CD14-positive monocyte (primary cell): ENCODE results near the gene PKMYT1. TPM values are rescaled to one million over a fixed set of nuclear protein-coding genes. Genes with fewer than 3 reads are reported as not detected.

Experiments
- DNase-seq, 3 donors: peaks; one replicate each; pipeline ENCODE4 v3.0.0-alpha.2; 2011 to 2022
- H2AFZ ChIP-seq: 2 replicates; pipeline ENCODE4 v1.6.0; 2012; ENCODE audit warnings: mild to moderate bottlenecking, low read depth, low read length, inconsistent platforms; ENCODE audit not compliant: insufficient read depth, poor library complexity, severe bottlenecking
- H3K27ac ChIP-seq, 2 donors: 1 replicate in 1 of 2; 2 replicates in 1 of 2; pipeline ENCODE4 v1.5.1; 2012 to 2013; ENCODE audit warnings: low read length in 2 of 2, control low read depth in 1 of 2, inconsistent platforms in 1 of 2, low read depth in 1 of 2, mild to moderate bottlenecking in 1 of 2
- H3K27me3 ChIP-seq, 2 donors: one replicate each; pipeline versions ENCODE4 v1.6.0 to v1.6.1; 2011 to 2013; ENCODE audit warnings: low read length in 2 of 2; ENCODE audit not compliant: control insufficient read depth in 2 of 2, insufficient read depth in 2 of 2
- H3K36me3 ChIP-seq, 2 donors: replicated peaks in 1 of 2; 1 replicate in 1 of 2; 2 replicates in 1 of 2; pipeline versions ENCODE4 v1.5.1 to v1.6.1; 2012 to 2013; ENCODE audit warnings: low read length in 2 of 2, control low read depth in 1 of 2, inconsistent platforms in 1 of 2, mild to moderate bottlenecking in 1 of 2; ENCODE audit not compliant: insufficient read depth in 2 of 2, control insufficient read depth in 1 of 2
- H3K4me1 ChIP-seq, 2 donors: 1 replicate in 1 of 2; 2 replicates in 1 of 2; pipeline versions ENCODE4 v1.5.1 to v1.6.1; 2012 to 2013; ENCODE audit warnings: low read length in 2 of 2, control low read depth in 1 of 2, inconsistent platforms in 1 of 2, mild to moderate bottlenecking in 1 of 2, moderate library complexity in 1 of 2; ENCODE audit not compliant: insufficient read depth in 2 of 2, control insufficient read depth in 1 of 2
- H3K4me2 ChIP-seq: replicated peaks from 2 replicates; pipeline ENCODE3; 2012; ENCODE audit warnings: low read length, moderate library complexity, mild to moderate bottlenecking; ENCODE audit not compliant: poor library complexity, severe bottlenecking; ENCODE audit errors: extremely low read depth
- H3K4me3 ChIP-seq, 3 experiments: fragments of 200-600 bp in 1 of 3; sonication (generic) in 1 of 3; replicated peaks in 1 of 3; 1 replicate in 2 of 3; 2 replicates in 1 of 3; pipeline ENCODE4 v1.5.1; 2011 to 2013; ENCODE audit warnings: low read length in 3 of 3, mild to moderate bottlenecking in 3 of 3, control low read depth in 2 of 3, low read depth in 2 of 3, inconsistent platforms in 1 of 3, moderate library complexity in 1 of 3
- H3K79me2 ChIP-seq: 2 replicates; pipeline ENCODE4 v1.6.0; 2012; ENCODE audit warnings: mild to moderate bottlenecking, control low read depth, inconsistent platforms, low read length, moderate library complexity; ENCODE audit not compliant: insufficient read depth
- H3K9ac ChIP-seq: 2 replicates; pipeline ENCODE4 v1.6.0; 2017; ENCODE audit warnings: low read length, mild to moderate bottlenecking; ENCODE audit not compliant: insufficient read depth, poor library complexity, severe bottlenecking
- H3K9me3 ChIP-seq, 2 donors: replicated peaks in 1 of 2; 1 replicate in 1 of 2; 2 replicates in 1 of 2; pipeline versions ENCODE4 v1.5.1 to v1.6.1; 2012 to 2013; ENCODE audit warnings: low read length in 2 of 2, control low read depth in 1 of 2; ENCODE audit not compliant: control insufficient read depth in 1 of 2, insufficient read depth in 1 of 2
- H4K20me1 ChIP-seq: 2 replicates; pipeline ENCODE4 v1.6.0; 2012; ENCODE audit warnings: mild to moderate bottlenecking, low read length, control low read depth, moderate library complexity; ENCODE audit not compliant: insufficient read depth
- H3K27ac Mint-ChIP-seq, 7 donors: one replicate each; pipeline ENCODE4 v1.8.0; 2020; ENCODE audit warnings: mild to moderate bottlenecking in 7 of 7, mixed read lengths in 7 of 7, moderate library complexity in 6 of 7, inconsistent platforms in 2 of 7
- H3K27me3 Mint-ChIP-seq, 3 donors: one replicate each; pipeline ENCODE4 v1.8.0; 2021 to 2022; ENCODE audit warnings: low read depth in 3 of 3, mild to moderate bottlenecking in 3 of 3, mixed read lengths in 3 of 3, moderate library complexity in 3 of 3, inconsistent platforms in 1 of 3
- H3K36me3 Mint-ChIP-seq, 2 donors: one replicate each; pipeline ENCODE4 v1.8.0; 2020; ENCODE audit warnings: mixed read lengths in 2 of 2, inconsistent platforms in 1 of 2, mild to moderate bottlenecking in 1 of 2
- H3K4me1 Mint-ChIP-seq: one replicate; pipeline ENCODE4 v1.8.0; 2020; ENCODE audit warnings: mild to moderate bottlenecking, mixed read lengths
- H3K4me3 Mint-ChIP-seq, 2 donors: one replicate each; pipeline ENCODE4 v1.8.0; 2020; ENCODE audit warnings: mild to moderate bottlenecking in 2 of 2, mixed read lengths in 2 of 2, moderate library complexity in 1 of 2
- H3K9me3 Mint-ChIP-seq, 7 donors: one replicate each; pipeline ENCODE4 v1.8.0; 2020 to 2022; ENCODE audit warnings: mixed read lengths in 7 of 7, mild to moderate bottlenecking in 6 of 7, moderate library complexity in 6 of 7, inconsistent platforms in 2 of 7
- WGBS: methylation state at CpG from one replicate; pipeline ENCODE4 v1.1.5; 2013; ENCODE audit warnings: missing lambda C conversion rate; ENCODE audit not compliant: insufficient coverage; 5-methylcytosine and 5-hydroxymethylcytosine counted together
- intact Hi-C, 2 donors: fragments of 100-400 bp; cut with micrococcal nuclease; formaldehyde crosslinking; loops; one replicate each; pipeline versions ENCODE4 v1.15.0 to v1.15.1; 2023
- polyA plus RNA-seq, 3 donors: library from polyadenylated mRNA; depleted of rRNA in 1 of 3; unstranded in 2 of 3; stranded (reverse) in 1 of 3; fragments of 300-500 nt in 2 of 3; fragments of >200 nt in 1 of 3; fragmentation: Illumina TruSeq in 2 of 3; gene quantifications; 1 replicate in 2 of 3; 2 replicates in 1 of 3; pipeline ENCODE4 v1.2.3, GENCODE V29; 2012 to 2021
- TF ChIP-seq, protein P1 (sequence below): fragments of 200-600 bp; IDR thresholded peaks from one replicate; pipeline ENCODE4 v1.8.0; 2022; ENCODE audit warnings: antibody characterized with exemption, mild to moderate bottlenecking

The PKMYT1 gene
- polyA plus RNA-seq, 3 donors, result 0.39 to 3.2 (median 3.0) TPM

- no peak for DNase-seq
- 96% methylated on average over 28 of the region's 28 CpGs for WGBS
- H3K36me3 Mint-ChIP-seq, result peaks cover 10 to 27% of the 10 kb centered on the region in 2 donors
- no peak overlapping the region for H3K4me3 Mint-ChIP-seq
- H3K27ac Mint-ChIP-seq, result no peak overlapping the region
- Histone ChIP-seq H3K4me3 (no peak overlapping the region), H3K4me2 (no peak overlapping the region), H3K79me2 (peaks cover 25% of the 10 kb centered on the region), H2AFZ (no peak overlapping the region), H3K9me3 (no peaks in the 10 kb centered on the region), H3K9ac (no peak overlapping the region), H3K27ac (no peak overlapping the region), H3K36me3 (peaks cover 20 to 31% of the 10 kb centered on the region in 2 donors), H4K20me1 (peaks cover 19% of the 10 kb centered on the region), H3K27me3 (no peaks in the 10 kb centered on the region), H3K4me1 (peaks cover 16 to 23% of the 10 kb centered on the region in 2 donors)
- intact Hi-C loops, result no loop called here
- H3K4me1 Mint-ChIP-seq, result peaks cover 28% of the 10 kb centered on the region
- TF ChIP-seq, protein P1, sequence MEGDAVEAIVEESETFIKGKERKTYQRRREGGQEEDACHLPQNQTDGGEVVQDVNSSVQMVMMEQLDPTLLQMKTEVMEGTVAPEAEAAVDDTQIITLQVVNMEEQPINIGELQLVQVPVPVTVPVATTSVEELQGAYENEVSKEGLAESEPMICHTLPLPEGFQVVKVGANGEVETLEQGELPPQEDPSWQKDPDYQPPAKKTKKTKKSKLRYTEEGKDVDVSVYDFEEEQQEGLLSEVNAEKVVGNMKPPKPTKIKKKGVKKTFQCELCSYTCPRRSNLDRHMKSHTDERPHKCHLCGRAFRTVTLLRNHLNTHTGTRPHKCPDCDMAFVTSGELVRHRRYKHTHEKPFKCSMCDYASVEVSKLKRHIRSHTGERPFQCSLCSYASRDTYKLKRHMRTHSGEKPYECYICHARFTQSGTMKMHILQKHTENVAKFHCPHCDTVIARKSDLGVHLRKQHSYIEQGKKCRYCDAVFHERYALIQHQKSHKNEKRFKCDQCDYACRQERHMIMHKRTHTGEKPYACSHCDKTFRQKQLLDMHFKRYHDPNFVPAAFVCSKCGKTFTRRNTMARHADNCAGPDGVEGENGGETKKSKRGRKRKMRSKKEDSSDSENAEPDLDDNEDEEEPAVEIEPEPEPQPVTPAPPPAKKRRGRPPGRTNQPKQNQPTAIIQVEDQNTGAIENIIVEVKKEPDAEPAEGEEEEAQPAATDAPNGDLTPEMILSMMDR, result no peak
- peaks cover 0 to 1% (median 0%) of the 10 kb centered on the region in 3 donors for H3K27me3 Mint-ChIP-seq
- no peaks in the 10 kb centered on the region for H3K9me3 Mint-ChIP-seq
These were observed 5.0 kb downstream of the PKMYT1 start for GRCh38 chr16:2975161-2975795.

GRCh38 chr16:2974319-2975056 lies 5.8 kb downstream of the PKMYT1 start:
- Mint-ChIP-seq H3K9me3 (no peaks in the 10 kb centered on the region), H3K4me1 (peaks cover 25% of the 10 kb centered on the region), H3K27me3 (peaks cover 0 to 1% (median 0%) of the 10 kb centered on the region in 3 donors), H3K4me3 (no peak overlapping the region), H3K27ac (no peak overlapping the region), H3K36me3 (peaks cover 10 to 27% of the 10 kb centered on the region in 2 donors)
- Histone ChIP-seq H3K27ac (no peak overlapping the region), H4K20me1 (peaks cover 22% of the 10 kb centered on the region), H3K9ac (no peak overlapping the region), H3K4me1 (peaks cover 13 to 23% of the 10 kb centered on the region in 2 donors), H2AFZ (no peak overlapping the region), H3K27me3 (no peaks in the 10 kb centered on the region), H3K9me3 (no peaks in the 10 kb centered on the region), H3K36me3 (peaks cover 20 to 31% of the 10 kb centered on the region in 2 donors), H3K4me3 (no peak overlapping the region), H3K79me2 (peaks cover 26% of the 10 kb centered on the region), H3K4me2 (no peak overlapping the region)
- TF ChIP-seq, protein P1, result no peak
- intact Hi-C loops, result no loop called here
- 97% methylated on average over 12 of the region's 15 CpGs for WGBS
- DNase-seq, result no peak
